ENCODE measurements around the gene RAMACL. TPM values are rescaled to one million over a fixed set of nuclear protein-coding genes. Genes with fewer than 3 reads are reported as not detected.

The RAMACL gene
- total RNA-seq, 1 experiment from 2014 or later, result 0.15 TPM

DNA sequence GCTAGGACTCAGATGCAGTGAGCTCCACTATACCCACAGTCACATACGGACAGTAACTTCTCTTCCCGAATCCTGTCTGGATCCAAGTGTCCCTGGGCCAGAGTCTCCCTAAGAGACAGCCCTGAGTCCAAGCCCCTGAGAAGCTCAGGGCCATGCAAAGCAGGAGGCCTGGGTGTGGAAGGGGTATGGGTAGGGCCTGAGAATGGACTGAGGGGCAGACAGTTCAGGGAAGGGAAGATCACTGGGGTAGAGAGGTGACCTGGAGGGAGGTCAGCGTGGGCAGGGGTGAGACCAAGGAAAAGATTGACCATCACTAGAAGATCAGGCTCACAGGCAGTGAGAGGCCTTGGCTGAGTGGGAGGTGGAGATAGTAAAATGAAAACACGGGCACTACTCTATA lies 31.8 kb upstream of the RAMACL start:
- H3K27me3 ChIP-seq (ENCODE audit: insufficient read depth, low read length), result no peaks in the 10 kb centered on the region
- no TSS peak for BruUV-seq (replicated peaks)
- H3K9me2 ChIP-seq (ENCODE audit: insufficient read depth), result no peaks in the 10 kb centered on the region
- no peaks in the 10 kb centered on the region for H3K9me3 ChIP-seq (ENCODE audit: control insufficient read depth in 1 of 2, insufficient read depth in 1 of 2, low read depth in 1 of 2, low read length in 2 of 2)
- H3K4me1 ChIP-seq (ENCODE audit: control insufficient read depth in 1 of 2, insufficient read depth in 2 of 2, low read length in 2 of 2), result peaks cover 2 to 15% of the 10 kb centered on the region in 2 experiments; a peak in 2 of 4 replicates
- H3K4me3 ChIP-seq (replicated peaks in 1 of 2; ENCODE audit: low read depth in 1 of 2, low read length in 2 of 2), result no peak overlapping the region
- CTCF ChIA-PET, result no interaction called here
- H4K20me1 ChIP-seq (ENCODE audit: insufficient read depth), result no peaks in the 10 kb centered on the region
- no peak for DNase-seq (ENCODE audit: low read depth, low spot score)
- H3K9ac ChIP-seq (ENCODE audit: low read length), result no peak overlapping the region
- intact Hi-C loops (cut with micrococcal nuclease), result no loop called here
- H3K4me2 ChIP-seq (ENCODE audit: low read length), result no peak overlapping the region
- RAD21 ChIA-PET (ENCODE audit: low non-redundant PET in 1 of 2, low total read pairs in 2 of 2, uncharacterized antibody in 2 of 2, unreplicated experiment in 2 of 2), result no interaction called here
- POLR2A ChIA-PET, result no interaction called here
- no peaks in the 10 kb centered on the region for H3K79me2 ChIP-seq (ENCODE audit: insufficient read depth, low read length)
- H2AFZ ChIP-seq (ENCODE audit: low read depth, low read length, poor library complexity, severe bottlenecking), result no peak overlapping the region
- no peak for ATAC-seq
- H3K36me3 ChIP-seq (ENCODE audit: control insufficient read depth in 1 of 2, insufficient read depth in 2 of 2, low read length in 2 of 2), result no peaks in the 10 kb centered on the region
- H3K27ac ChIP-seq (ENCODE audit: low read depth, low read length), result no peak overlapping the region
- TF ChIP-seq RAD21 (IDR thresholded peaks at IDR 0.05; ENCODE audit: low read depth) (no peak), CTCF (IDR thresholded peaks at IDR 0.05 in 2 of 3, conservative IDR thresholded peaks at IDR 0.05 in 1 of 3; ENCODE audit: borderline replicate concordance in 1 of 3, insufficient read depth in 1 of 3, low read depth in 2 of 3, low read length in 2 of 3) (no peak), FOSL1 (IDR thresholded peaks at IDR 0.05; ENCODE audit: low read depth) (no peak), SP1 (IDR thresholded peaks at IDR 0.05; ENCODE audit: low read depth) (no peak), ELF1 (IDR thresholded peaks at IDR 0.05; ENCODE audit: borderline replicate concordance, low read depth) (no peak)

DNA sequence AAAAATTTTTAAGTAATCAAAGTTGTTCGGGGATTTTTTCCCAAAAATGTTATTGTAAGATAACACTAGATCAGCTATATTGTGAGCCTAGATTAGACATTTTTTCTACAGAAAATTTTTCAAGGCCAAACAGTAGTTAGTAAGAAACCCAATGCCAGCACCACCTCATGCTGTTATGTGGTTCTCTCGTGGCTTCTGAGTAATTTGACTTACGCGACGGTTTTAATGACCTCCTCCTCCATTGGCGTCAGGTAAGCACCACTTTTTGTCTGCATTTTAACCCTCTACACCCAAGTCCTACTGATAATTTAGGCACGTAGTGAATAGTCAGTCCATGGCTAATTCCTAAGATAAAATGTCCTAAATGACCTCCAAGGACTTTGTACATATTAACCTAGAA lies 30.9 kb upstream of the RAMACL start:
- no peak overlapping the region for H3K9ac ChIP-seq (ENCODE audit: low read length)
- no TSS peak for BruUV-seq (replicated peaks)
- ChIA-PET RAD21 (ENCODE audit: low non-redundant PET in 1 of 2, low total read pairs in 2 of 2, uncharacterized antibody in 2 of 2, unreplicated experiment in 2 of 2) (no interaction called here), CTCF (no interaction called here), POLR2A (no interaction called here)
- no peak for DNase-seq (ENCODE audit: low read depth, low spot score)
- intact Hi-C loops (cut with micrococcal nuclease), result no loop called here
- TF ChIP-seq SIN3A (IDR thresholded peaks at IDR 0.05; ENCODE audit: low read depth) (no peak), POLR2AphosphoS5 (IDR thresholded peaks at IDR 0.05; ENCODE audit: low read depth, low read length) (no peak), JUND (IDR thresholded peaks at IDR 0.05) (no peak)
- H3K36me3 ChIP-seq (ENCODE audit: control insufficient read depth in 1 of 2, insufficient read depth in 2 of 2, low read length in 2 of 2), result no peaks in the 10 kb centered on the region
- ATAC-seq, result no peak
- no peaks in the 10 kb centered on the region for H3K79me2 ChIP-seq (ENCODE audit: insufficient read depth, low read length)
- no peak overlapping the region for H3K27ac ChIP-seq (ENCODE audit: low read depth, low read length)
- no peak overlapping the region for H3K4me2 ChIP-seq (ENCODE audit: low read length)
- no peak overlapping the region for H3K4me3 ChIP-seq (replicated peaks in 1 of 2; ENCODE audit: low read depth in 1 of 2, low read length in 2 of 2)
- no peaks in the 10 kb centered on the region for H3K27me3 ChIP-seq (ENCODE audit: insufficient read depth, low read length)
- H4K20me1 ChIP-seq (ENCODE audit: insufficient read depth), result no peaks in the 10 kb centered on the region
- peaks cover 0 to 12% of the 10 kb centered on the region in 2 experiments; a peak in 1 of 4 replicates for H3K4me1 ChIP-seq (ENCODE audit: control insufficient read depth in 1 of 2, insufficient read depth in 2 of 2, low read length in 2 of 2)
- no peak overlapping the region for H2AFZ ChIP-seq (ENCODE audit: low read depth, low read length, poor library complexity, severe bottlenecking)
- H3K9me2 ChIP-seq (ENCODE audit: insufficient read depth), result no peaks in the 10 kb centered on the region
- no peaks in the 10 kb centered on the region for H3K9me3 ChIP-seq (ENCODE audit: control insufficient read depth in 1 of 2, insufficient read depth in 1 of 2, low read depth in 1 of 2, low read length in 2 of 2)

Data from HCT116 (cell line).